ENCODE results near the gene XRCC3.
A peak's percentile ranks its signal among the peaks of the same experiment; 100 is the strongest.

The XRCC3 gene

DNA sequence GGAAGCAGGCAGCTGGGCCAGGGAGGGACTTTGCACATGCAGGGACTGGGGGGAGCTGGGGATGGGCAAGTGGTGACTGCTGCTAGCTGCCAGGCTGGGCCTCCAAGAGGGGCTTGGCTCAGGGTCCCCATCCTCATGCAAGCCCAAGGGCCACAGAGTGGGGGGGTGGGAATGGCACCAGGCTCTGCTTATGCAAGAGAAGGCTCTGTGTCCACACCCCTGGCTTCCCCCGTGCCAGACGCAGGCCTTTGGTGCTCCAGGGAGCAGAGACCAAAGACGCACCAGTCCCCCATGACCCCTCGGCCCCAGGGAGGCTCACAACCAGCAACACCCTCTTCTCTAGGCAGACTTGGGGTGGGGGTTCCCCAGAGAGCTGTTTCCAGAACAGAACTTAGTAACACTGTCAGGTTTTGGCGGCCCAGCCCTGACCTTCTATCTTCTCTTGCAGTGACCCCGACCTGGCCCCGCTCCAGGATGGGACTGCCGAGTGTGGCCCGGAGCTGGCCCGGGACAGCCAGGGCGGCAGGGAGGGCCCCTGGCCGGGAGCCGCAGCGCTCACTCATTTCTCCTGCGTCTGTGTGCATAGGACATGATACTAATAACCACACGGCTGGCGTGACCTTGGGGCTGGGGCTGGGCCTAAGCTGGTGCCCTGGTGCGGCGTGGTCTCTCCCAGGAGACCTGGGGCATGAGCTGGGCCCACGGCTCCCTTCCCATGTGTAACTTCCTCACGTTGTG, 14.3 kb downstream of the XRCC3 start:
- no peak overlapping the region for H3K4me3 ChIP-seq (ENCODE audit: low read depth, low read length)
- H3K4me1 ChIP-seq = peaks cover 62% of the 10 kb centered on the region
- no peaks in the 10 kb centered on the region for H3K9me3 ChIP-seq
- TF ChIP-seq, protein P1, sequence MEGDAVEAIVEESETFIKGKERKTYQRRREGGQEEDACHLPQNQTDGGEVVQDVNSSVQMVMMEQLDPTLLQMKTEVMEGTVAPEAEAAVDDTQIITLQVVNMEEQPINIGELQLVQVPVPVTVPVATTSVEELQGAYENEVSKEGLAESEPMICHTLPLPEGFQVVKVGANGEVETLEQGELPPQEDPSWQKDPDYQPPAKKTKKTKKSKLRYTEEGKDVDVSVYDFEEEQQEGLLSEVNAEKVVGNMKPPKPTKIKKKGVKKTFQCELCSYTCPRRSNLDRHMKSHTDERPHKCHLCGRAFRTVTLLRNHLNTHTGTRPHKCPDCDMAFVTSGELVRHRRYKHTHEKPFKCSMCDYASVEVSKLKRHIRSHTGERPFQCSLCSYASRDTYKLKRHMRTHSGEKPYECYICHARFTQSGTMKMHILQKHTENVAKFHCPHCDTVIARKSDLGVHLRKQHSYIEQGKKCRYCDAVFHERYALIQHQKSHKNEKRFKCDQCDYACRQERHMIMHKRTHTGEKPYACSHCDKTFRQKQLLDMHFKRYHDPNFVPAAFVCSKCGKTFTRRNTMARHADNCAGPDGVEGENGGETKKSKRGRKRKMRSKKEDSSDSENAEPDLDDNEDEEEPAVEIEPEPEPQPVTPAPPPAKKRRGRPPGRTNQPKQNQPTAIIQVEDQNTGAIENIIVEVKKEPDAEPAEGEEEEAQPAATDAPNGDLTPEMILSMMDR (IDR thresholded peaks at IDR 0.05; ENCODE audit: low read depth, low read length) = no peak
- peak; percentile 24 for DNase-seq
- H3K36me3 ChIP-seq = peaks cover 87% of the 10 kb centered on the region
- no peaks in the 10 kb centered on the region for H3K27me3 ChIP-seq

DNA sequence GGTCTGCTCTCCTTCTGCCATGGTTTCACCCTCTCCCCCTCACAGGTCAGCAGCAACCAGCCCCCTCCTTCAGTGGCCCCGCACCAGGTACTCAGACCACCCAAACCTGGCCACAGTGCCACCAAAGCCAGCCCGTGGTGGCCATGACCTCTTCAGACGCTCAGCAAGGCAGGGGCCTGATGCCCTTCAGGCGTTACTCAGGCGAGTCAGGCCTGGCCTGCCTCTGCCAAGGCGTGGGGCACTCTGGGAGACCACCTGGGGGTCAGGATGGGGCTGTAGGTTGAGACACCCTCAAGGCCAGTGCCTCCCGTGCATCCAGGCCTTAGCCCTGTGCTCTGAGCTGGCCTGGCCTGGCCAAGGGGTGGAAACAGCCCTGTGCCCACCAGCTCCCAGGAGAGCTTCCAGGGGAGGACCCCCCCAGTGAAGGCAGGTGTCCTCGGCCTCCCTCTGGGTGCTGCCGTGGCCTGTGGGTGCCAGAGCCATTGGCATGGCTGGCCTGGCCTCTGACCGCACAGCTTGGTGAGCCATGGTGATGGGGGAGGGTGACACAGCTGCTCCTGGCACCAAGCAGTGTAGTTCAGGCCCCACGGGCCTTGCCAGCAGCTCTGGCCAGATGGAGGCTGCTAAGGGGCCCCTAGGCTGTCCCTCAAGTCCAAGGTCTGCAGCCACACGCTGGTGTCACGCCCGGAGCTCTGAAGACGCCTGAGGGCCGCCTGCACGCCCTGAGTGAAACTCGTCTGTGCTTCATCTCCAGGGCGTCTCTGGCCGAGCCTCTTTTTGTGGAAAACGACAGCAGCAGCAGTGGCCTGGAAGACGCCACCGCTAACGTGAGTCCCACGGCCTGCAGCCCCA, 15.1 kb downstream of the XRCC3 start:
- Histone ChIP-seq H3K36me3 (peaks cover 80% of the 10 kb centered on the region), H3K4me3 (ENCODE audit: low read depth, low read length) (no peak overlapping the region), H3K4me1 (peaks cover 66% of the 10 kb centered on the region), H3K27me3 (no peaks in the 10 kb centered on the region), H3K9me3 (no peaks in the 10 kb centered on the region)
- TF ChIP-seq, protein P1 (IDR thresholded peaks at IDR 0.05; ENCODE audit: low read depth, low read length) = no peak
- peak; percentile 64 for DNase-seq

DNA sequence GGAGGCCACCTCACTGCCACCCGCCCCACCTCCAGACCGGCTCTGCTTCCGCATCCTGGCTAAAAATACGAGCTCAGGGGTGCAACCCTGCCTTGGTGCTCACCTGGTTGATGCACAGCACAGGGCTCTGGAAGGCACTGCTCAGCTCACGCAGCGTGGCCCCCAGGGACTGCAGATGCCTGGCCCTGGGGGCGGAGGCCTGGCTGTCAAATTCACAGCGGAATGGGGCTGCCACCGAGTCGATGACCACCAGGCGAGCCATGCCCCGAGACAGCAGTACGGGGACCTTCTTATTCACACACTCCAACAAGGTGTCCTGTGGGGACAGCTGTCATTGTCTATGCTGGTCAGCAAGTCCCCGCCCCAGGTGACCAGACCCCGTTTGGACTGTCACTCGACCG, 16.0 kb downstream of the XRCC3 start:
- Histone ChIP-seq H3K9me3 (no peaks in the 10 kb centered on the region), H3K4me1 (peaks cover 70% of the 10 kb centered on the region), H3K36me3 (peaks cover 76% of the 10 kb centered on the region), H3K4me3 (ENCODE audit: low read depth, low read length) (no peak overlapping the region), H3K27me3 (no peaks in the 10 kb centered on the region)
- DNase-seq = peak; percentile 63
- TF ChIP-seq, protein P1 (IDR thresholded peaks at IDR 0.05; ENCODE audit: low read depth, low read length) = no peak

DNA sequence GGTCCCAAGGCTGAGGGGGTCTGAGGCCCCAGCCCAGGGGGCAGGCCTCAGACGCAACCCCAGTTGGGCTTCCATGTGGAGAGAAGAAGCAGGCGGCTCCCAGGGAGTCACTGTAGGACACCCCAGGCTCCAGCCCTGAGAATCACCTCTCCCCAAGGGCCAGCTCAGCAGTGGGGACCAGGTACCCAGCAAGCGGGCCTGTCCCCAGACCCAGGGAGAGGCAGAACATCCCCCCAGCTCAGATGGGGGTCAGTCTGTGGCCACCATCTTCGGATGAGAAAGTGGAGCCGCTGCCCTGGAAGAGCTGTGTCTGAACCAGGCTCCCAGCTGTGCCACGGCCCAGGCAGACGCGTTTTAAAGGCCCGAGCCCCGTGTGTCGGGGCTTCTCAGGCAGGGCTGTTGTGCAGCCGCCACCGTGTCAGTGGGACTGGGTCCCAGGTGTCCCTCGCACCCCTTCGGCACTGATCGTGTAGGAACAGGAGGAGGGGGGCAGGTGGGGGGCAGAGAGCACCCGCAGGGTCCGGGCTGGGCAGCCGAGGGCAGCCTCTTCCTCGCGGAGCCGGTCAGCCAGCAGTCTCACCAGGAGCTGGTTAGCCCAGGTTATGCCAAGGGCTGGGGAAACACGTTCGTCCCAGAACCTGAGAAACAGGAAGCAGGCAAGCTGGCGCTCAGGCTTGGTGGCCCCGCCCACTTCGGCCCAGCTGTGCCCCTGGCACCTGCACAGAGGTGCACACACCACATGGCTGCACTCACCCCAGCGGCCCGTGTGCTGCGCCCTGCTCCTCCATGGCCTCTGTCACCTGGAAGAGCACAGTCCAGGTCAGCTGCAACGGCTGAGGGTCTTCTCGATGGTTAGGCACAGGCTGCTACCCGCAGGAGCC, 16.6 kb downstream of the XRCC3 start:
- Histone ChIP-seq H3K36me3 (peaks cover 74% of the 10 kb centered on the region), H3K27me3 (no peaks in the 10 kb centered on the region)
- peak; percentile 22 for DNase-seq

DNA sequence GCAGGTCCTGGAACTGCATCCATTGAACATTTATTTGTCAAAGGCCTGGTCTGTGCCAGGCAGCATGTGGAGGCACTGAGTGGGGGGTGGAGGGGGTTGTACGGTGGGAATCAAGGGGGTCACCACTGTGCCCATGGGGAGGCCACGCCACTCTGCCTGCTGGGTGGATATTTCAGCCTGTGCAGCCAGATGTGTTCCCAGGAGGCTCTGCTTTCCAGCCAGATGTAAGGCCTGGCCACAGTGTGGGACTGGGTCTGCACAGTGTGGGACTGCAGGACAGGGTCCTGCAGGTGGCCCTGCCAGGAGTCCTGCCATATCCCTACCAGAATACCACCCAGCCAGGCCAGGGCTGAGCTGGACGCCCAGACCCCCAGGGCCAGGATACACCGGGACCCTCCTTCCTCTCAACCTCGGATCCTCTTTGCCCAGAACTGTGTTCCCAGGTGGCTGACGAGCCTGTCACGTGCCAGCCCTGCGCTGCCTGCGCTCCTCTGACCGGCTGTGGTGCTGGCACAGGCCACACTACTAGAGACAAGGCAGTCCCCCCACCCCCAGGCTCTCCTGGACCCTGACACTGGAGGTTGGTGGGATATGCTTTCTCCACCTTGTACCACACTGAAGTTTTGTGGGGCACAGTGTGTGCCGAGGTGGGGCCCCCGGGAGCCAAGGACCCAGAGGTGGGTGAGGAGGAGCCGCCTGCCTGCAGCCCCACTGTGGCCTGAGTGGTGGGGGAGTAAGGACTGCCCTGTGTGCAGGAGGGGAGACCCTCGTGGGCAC, 17.5 kb downstream of the XRCC3 start:
- Histone ChIP-seq H3K4me1 (peaks cover 62% of the 10 kb centered on the region), H3K36me3 (peaks cover 74% of the 10 kb centered on the region), H3K4me3 (ENCODE audit: low read depth, low read length) (no peak overlapping the region), H3K9me3 (no peaks in the 10 kb centered on the region), H3K27me3 (no peaks in the 10 kb centered on the region)
- TF ChIP-seq, protein P1 (IDR thresholded peaks at IDR 0.05; ENCODE audit: low read depth, low read length) = no peak
- DNase-seq = peak; percentile 22

More for the DNA sequence above, 16.6 kb downstream of the XRCC3 start:
- Histone ChIP-seq H3K4me3 (ENCODE audit: low read depth, low read length) (no peak overlapping the region), H3K9me3 (no peaks in the 10 kb centered on the region), H3K4me1 (peaks cover 70% of the 10 kb centered on the region)
- TF ChIP-seq, protein P1 (IDR thresholded peaks at IDR 0.05; ENCODE audit: low read depth, low read length) = no peak
